NCI-H524 (cell line): Measurements from ENCODE around the gene TEAD4.
A peak's percentile ranks its signal among the peaks of the same experiment; 100 is the strongest.

ENCODE experiments used
- DNase-seq, 2 experiments: peaks; one replicate each; lab custom pipeline; 2025; lab: John Stamatoyannopoulos, UW

Gene TEAD4

GRCh38 chr12:3002646-3003045 is 43.4 kb downstream of the TEAD4 start:
- DNase-seq: peak in 1 of 2 experiments; percentile 13

DNA sequence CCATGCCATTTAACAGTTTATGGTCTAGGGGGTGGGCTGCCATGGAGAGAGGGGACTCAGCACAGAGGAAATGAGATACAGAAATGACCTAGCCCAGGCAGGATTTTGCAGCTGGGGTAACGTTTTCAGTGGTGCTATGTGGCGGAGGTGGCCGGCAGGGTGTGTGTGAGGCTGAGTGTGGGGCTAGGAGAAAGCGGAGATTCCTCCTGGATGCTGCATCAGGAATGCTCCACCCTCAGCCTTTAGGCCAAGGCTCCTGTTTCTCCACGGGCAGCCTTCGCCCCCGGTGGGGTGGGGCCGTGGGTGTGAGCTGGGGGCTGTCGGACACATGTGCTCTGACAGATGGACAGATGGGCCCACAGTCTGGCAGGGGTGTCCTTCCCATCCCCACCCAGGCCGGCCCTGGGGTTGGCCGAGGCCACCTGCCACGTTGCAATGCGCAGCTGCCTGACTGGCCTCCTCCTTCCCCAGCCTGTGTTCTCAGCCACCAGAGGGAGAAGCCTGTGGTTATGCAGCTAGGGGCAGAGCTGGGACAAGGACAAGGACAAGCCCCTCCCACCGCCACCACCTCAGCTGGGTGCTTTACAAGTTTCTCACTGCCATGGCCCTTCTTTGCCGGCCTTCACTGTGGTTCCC is 44.3 kb downstream of the TEAD4 start:
- peak; percentile 85 to 93 for DNase-seq

- DNase-seq: peak; percentile 39 to 73
Measured at GRCh38 chr12:3004655-3005565, 45.7 kb downstream of the TEAD4 start.

DNA sequence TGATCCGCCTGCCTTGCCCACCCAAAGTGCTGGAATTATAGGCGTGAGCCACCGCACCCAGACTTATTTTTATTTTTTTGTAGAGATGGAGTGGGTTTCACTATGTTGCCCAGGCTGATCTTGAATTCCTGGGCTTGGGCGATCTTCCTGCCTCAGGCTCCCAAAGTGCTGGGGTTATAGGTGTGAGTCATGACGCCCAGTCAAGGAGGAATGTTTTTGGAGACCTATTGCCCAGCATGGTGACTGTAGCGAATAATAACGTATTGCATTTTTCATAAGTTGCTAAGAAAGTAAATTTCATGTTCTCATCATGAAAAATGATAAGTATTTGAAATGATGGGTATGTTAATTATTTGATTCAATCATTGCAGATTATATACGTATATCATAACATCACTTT is 46.5 kb downstream of the TEAD4 start:
- no peak for DNase-seq

- DNase-seq: no peak
Measured at GRCh38 chr12:3009780-3010179, 50.6 kb downstream of the TEAD4 start.

DNA sequence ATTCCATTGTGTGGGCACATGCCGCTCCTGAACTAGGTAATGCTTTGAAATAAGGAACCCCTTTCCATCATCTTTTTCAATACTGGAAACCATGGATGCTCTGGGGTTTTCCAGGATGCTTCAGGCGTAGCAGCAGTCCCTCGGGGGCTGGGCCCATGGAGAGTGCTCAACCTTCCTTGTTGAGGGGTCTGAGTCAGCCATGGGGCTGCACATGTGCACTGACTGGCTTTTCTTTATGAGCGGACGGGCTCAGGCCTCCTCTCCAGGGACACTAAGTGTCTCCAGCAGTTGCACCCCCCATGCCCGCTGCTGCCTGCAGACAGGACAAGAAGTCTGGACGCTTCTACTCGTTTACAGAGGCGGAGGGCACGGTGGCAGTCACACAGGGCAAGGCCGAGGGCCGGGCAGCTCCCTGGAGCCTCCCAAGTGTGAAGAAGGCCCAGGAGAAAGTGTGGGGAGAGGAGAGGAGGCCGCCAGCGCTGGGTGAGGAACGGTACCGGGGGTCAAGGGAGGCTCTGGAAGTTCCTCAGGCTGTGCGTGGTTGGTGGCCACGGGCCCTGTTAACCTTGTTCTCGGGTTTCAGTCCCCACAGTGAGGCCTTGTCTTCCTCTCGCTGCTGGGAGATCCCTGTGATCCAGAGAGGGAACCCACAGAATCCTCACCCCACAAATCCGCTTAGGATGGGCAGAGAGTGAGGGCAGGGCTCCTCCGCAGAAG is 51.2 kb downstream of the TEAD4 start:
- DNase-seq: no peak

DNA sequence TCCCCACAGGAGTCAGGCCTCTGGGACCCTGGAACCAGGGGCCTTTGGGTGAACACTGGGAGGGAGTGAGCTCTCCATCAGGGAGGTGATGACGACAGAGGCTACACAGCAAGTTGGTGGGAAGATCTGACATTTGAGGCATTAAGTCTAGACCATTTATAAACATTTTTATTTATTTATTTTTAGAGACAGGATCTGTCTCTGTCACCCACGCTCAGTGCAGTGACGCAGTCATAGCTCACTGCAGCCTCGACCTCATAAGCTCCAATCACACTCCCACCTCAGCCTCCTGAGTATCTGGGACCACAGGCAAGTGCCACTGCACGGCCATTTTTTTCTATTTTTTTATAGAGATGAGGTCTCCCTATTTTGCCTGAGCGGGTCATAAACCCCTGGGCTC is 53.6 kb downstream of the TEAD4 start:
- DNase-seq: no peak

GRCh38 chr12:3014641-3015040 is 55.4 kb downstream of the TEAD4 start:
- no peak for DNase-seq

- no peak for DNase-seq
Measured at GRCh38 chr12:3015356-3015755, 56.2 kb downstream of the TEAD4 start.

DNA sequence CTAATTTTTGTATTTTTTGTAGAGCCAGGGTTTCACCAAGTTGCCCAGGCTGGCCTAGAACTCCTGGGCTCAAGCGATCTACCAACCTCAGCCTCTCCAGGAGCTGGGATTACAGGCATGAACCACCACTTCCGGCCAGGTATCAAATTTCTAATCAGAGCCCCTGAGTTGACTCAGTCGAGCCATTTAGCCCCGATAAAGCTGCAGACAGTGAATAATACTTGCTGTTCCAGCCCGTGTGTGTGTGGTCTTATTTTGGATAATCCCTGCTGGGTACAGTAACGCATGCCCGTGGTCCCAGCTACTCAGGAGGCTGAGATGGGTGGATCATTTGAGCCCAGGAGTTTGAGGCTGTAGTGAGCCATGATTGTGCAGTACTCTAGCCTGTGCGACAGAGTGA is 57.0 kb downstream of the TEAD4 start:
- no peak for DNase-seq

DNA sequence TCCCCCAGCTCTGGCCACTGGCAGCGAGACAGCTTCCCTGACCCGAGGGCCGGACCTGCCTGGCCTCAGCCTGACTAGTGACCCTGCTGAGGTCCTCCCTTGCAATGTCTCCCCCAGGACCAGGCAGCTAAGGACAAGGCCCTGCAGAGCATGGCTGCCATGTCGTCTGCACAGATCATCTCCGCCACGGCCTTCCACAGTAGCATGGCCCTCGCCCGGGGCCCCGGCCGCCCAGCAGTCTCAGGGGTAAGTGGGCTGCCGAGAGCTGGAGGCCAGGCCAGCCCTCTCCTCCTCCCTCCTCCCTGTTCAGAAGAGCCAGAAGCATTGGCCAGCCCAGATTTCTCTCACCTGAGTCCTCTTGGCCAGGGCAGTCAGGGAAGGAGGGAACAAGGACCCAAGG is 58.1 kb downstream of the TEAD4 start:
- no peak for DNase-seq

DNA sequence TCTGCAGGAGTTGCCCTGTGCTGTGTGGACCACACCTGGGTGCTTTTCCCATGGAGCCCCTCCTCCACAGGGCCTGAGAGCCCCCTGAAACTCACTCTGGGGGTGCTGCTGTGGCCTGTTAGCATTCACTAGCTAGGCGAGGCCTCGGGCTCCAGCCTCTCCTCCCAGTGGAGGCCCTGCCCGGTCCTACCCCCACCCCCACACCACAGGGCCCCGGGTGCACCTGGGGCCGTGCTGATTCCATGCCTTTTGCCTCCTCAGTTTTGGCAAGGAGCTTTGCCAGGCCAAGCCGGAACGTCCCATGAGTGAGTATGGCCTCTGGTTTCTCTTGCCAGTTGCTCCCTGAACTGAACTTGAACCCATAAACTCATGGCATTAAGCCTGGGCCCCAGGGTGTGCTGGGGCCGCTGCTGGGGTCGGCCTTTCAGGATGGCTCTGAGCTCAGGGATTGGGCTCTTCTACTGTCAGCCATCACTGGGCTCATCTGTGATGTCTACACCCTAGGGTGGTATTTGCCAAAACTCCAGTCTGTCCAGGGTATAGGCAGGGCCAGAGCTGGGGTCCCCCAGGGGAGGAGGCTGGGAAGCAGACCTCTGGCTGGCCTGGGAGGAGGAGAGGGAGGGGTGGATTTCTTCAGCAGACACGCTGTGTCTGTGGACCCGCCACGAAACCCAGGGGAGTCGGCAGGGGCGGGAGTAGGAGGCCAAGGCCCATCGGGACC is 59.2 kb downstream of the TEAD4 start:
- no peak for DNase-seq

DNA sequence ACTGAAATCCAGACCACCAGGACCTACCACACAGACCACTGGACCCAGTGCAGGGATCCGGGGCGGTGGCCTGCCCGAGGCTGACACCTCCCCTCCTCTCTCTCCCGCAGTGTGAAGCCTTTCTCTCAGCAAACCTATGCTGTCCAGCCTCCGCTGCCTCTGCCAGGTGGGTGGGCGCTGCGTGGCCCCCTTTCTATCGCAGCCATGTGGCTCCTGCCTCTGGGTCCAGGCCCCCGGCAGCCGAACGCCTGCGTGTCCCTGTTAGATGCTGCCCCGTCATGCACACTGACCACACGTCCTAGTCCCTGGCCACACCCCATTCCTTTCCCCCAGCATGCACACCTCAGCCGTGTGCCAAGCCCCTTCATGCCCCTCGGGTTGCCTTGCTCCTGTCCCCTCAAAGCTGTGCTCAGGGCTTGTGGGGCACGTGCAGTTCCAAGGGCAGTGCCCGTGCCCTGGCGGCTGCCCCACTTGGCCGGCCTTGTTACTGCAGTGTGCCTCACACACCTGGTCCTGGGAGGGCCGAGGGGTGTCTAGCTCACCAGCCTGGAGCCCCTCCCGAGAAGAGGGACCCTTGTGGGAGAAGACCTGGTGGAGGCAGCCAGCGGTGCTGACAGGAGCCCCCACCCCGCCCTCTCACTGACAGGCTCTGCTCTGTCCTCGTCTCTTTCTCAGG is 59.9 kb downstream of the TEAD4 start:
- DNase-seq: no peak

- DNase-seq: no peak
Measured at GRCh38 chr12:3020399-3020798, 61.2 kb downstream of the TEAD4 start.

DNA sequence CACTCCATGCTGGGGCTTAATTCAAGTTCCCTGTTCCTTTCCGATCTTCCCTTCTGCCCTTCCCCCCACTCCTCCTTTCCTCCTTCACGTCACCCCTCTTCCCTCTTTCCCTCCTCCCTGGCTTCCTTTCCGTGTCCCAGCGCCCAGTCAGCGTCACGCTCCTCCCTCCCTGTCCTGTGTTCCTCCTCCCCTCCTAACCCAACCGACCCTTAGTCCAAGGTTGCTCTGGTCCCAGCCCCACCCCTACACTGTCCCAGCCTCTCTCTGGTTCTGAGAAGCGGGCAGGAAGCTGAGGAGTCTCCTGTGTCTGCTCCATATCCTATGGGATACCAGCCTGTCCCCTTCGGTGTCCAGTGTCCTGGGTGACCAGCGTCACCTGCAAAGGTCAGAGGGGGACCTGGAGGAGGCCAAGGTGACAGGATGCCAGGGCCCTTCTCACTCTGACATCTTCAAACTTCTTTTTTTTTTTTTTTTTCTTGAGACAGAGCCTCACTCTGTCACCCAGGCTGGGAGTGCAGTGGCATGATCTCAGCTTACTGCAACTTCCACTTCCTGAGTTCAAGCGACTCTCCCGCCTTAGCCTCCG is 61.7 kb downstream of the TEAD4 start:
- DNase-seq: no peak

GRCh38 chr12:3022411-3022810 is 63.2 kb downstream of the TEAD4 start:
- no peak for DNase-seq

GRCh38 chr12:3022961-3023360 is 63.8 kb downstream of the TEAD4 start:
- DNase-seq: no peak

DNA sequence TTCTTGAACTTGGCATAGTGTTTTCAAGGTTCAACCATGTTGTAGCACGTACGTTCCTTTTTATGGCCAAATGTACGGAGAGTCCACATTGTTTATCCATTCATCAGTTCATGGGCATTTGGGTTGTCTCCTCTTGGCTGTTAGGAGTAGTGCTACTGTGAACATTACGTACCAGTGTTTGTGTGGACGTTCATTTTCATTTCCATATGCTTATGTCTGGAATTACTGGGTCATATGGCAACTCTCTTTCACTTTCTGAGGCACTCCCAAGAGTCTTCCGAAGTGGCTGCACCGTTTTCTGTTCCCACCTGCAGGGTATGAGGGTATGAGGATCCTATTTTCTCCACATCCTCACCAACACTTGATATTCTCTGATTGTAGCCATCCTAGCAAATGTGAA is 68.9 kb downstream of the TEAD4 start:
- DNase-seq: no peak

DNA sequence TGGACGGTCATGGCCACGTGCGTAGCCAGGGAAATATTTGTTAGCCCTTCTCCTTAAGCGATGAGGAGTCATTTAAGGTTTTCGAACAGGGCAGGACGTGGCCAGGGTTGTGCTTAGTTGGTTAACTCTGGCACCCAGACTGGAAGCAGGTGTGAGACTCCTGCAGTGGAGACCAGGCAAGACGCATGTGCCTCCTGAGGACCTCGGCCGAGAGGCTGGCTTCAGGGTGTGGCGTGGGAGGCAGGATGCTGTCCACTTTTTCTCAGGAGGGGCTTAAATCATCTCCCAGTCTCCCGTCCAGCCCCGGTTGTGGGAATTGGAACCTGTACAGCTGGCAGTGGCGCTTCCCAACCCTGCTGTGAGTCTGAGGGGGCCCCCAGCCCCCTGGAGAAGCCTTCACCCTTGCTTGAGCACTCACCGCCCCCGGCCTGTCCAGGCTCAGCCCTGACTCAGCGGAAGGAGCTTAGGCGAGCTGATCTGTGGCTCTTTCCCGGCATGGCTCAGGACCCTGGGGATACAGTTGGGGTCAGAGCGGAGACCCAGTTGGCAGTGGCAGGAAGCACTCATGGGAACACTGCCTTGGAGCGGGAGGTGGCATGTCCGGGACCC is 71.7 kb downstream of the TEAD4 start:
- no peak for DNase-seq

DNA sequence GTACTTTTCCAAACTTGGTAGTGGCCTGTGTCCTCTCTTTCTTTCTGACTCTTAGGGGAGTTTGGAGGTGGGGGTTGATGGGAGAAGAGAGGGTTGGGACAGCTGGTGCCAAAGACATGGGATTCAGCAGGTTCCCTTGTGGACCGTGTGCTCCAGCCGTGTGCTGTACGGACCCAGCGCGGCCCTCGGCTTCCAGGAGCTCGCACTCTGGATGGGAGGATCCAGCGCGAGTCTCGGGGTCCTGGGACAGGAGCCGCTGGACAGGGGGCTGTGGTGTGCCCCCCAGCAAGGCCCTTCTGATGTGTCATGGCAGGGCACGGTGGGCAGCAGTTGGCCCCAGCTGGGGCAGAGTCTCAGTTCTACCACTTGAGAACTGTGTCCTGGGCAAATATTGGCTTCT is 73.0 kb downstream of the TEAD4 start:
- DNase-seq: no peak
